ENCODE results near the gene RPS6KB2. TPM values are rescaled to one million over a fixed set of nuclear protein-coding genes. Genes with fewer than 3 reads are reported as not detected.
A peak's percentile ranks its signal among the peaks of the same experiment; 100 is the strongest.

Gene RPS6KB2
- polyA plus RNA-seq, 4 donors, result 39.0 to 88.1 (median 74.3) TPM

DNA sequence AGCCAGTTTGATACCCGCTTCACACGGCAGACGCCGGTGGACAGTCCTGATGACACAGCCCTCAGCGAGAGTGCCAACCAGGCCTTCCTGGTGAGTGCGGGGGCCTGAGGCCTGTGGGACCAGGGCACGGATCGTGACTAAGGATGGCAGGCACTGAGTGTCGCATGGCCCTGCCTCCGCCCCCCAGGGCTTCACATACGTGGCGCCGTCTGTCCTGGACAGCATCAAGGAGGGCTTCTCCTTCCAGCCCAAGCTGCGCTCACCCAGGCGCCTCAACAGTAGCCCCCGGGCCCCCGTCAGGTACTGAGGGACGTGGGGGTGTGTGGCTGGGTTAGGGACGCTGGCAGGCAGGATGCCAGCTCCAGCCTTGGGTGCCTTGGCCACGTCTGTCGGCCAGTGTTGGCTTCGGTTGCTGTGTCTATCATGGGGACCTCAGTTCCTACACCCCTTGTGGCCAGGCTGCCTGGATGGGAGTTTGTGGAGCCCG lies 6.1 kb downstream of the RPS6KB2 start:
- no peaks in the 10 kb centered on the region for H3K27me3 ChIP-seq (ENCODE audit: control insufficient read depth in 3 of 3, insufficient read depth in 3 of 3, low read length in 3 of 3)
- H3K9me3 ChIP-seq (ENCODE audit: control insufficient read depth in 2 of 2, insufficient read depth in 1 of 2, low read depth in 1 of 2, low read length in 1 of 2), result no peaks in the 10 kb centered on the region
- DNase-seq (no peak), FAIRE-seq (no peak)
- H3K27ac ChIP-seq (ENCODE audit: low read depth in 1 of 3, low read length in 2 of 3), result peak overlapping the region in 2 of 3 donors; percentile 6 to 8
- peaks cover 11 to 97% (median 13%) of the 10 kb centered on the region in 3 donors for H3K36me3 ChIP-seq (ENCODE audit: control insufficient read depth in 3 of 3, insufficient read depth in 2 of 3, low read depth in 1 of 3, low read length in 3 of 3)
- 64 to 80% (median 78%) methylated on average over 23 of the region's 23 CpGs for WGBS, 3 donors
- peaks cover under 1 to 5% (median under 1%) of the 10 kb centered on the region in 3 donors for H3K4me1 ChIP-seq (ENCODE audit: control insufficient read depth in 3 of 3, insufficient read depth in 2 of 3, low read depth in 1 of 3, low read length in 2 of 3)
- H3K4me3 ChIP-seq (ENCODE audit: low read depth in 1 of 3, low read length in 3 of 3), result no peak overlapping the region

DNA sequence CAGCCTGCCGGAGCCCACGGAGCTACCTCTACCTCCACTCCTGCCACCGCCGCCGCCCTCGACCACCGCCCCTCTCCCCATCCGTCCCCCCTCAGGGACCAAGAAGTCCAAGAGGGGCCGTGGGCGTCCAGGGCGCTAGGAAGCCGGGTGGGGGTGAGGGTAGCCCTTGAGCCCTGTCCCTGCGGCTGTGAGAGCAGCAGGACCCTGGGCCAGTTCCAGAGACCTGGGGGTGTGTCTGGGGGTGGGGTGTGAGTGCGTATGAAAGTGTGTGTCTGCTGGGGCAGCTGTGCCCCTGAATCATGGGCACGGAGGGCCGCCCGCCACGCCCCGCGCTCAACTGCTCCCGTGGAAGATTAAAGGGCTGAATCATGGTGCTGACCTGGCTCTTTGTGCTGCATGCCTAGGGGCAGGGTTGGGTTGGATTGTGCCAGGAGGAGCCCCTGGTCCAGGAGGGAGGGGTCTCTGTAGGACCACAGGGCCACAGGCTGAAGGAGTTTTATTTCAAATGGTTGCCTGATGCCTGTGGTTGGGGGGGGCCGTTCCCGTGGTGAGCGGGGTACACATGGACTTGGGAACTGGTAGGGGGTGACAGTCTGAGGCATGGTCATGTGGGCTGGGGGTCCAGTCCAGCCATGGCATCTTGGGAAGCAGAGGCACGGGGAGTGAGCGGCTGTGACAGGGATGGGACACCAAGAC lies 6.9 kb downstream of the RPS6KB2 start:
- Histone ChIP-seq H3K27me3 (ENCODE audit: control insufficient read depth in 3 of 3, insufficient read depth in 3 of 3, low read length in 3 of 3) (no peaks in the 10 kb centered on the region), H3K9me3 (ENCODE audit: control insufficient read depth in 2 of 2, insufficient read depth in 1 of 2, low read depth in 1 of 2, low read length in 1 of 2) (no peaks in the 10 kb centered on the region), H3K4me1 (ENCODE audit: control insufficient read depth in 3 of 3, insufficient read depth in 2 of 3, low read depth in 1 of 3, low read length in 2 of 3) (no peaks in the 10 kb centered on the region), H3K4me3 (ENCODE audit: low read depth in 1 of 3, low read length in 3 of 3) (peak overlapping the region in 1 of 3 donors; percentile 58), H3K36me3 (ENCODE audit: control insufficient read depth in 3 of 3, insufficient read depth in 2 of 3, low read depth in 1 of 3, low read length in 3 of 3) (peaks cover 11 to 97% (median 13%) of the 10 kb centered on the region in 3 donors), H3K27ac (ENCODE audit: low read depth in 1 of 3, low read length in 2 of 3) (no peak overlapping the region)
- DNase-seq, result no peak
- WGBS, 3 donors, result 71 to 75% (median 75%) methylated on average over 23 to 26 of the region's 26 CpGs
- FAIRE-seq, result no peak

DNA sequence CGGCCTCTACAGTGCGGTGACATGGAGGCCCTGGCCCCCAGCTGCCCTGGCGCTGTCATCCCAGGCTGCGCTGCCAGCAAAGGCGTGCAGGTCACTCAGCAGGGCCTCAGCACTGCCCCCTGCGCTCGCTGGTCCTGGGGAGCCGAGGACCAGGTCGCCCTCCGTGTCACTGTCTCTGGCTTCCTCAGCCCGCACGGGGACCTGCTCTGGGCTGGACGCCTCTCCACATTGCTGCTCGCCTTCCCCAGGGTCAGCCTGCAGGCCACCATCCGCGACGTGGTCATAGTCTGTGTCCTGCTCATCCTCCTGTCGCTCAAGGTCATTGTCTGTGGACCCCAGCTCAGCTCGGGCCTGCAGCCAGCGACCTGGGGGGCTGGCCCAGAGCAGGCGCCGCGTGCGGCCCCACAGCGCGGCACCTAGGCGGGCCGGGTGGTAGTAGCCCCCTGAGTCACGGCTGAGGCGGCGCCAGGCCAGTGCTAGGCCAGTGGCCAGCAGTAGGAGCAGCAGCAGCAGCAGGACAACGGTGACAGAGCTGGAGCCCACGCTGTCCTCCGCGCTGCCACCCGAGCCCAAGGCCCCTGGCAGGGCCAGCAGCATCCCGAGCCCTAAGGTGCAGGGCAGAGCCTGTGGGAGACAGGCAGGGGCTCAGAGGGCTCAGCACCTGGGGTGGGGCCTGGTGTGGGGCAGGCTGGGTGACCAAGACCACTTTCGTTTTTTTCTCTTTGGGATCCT lies 7.6 kb downstream of the RPS6KB2 start:
- peaks cover 0 to 3% (median 0%) of the 10 kb centered on the region in 3 donors for H3K4me1 ChIP-seq (ENCODE audit: control insufficient read depth in 3 of 3, insufficient read depth in 2 of 3, low read depth in 1 of 3, low read length in 2 of 3)
- DNase-seq, result no peak
- no peak for FAIRE-seq
- H3K27ac ChIP-seq (ENCODE audit: low read depth in 1 of 3, low read length in 2 of 3), result peak overlapping the region in 1 of 3 donors; percentile 32
- 77 to 90% (median 77%) methylated on average over 37 to 38 of the region's 38 CpGs for WGBS, 3 donors
- no peaks in the 10 kb centered on the region for H3K9me3 ChIP-seq (ENCODE audit: control insufficient read depth in 2 of 2, insufficient read depth in 1 of 2, low read depth in 1 of 2, low read length in 1 of 2)
- no peaks in the 10 kb centered on the region for H3K27me3 ChIP-seq (ENCODE audit: control insufficient read depth in 3 of 3, insufficient read depth in 3 of 3, low read length in 3 of 3)
- peaks cover 8 to 97% (median 11%) of the 10 kb centered on the region in 3 donors for H3K36me3 ChIP-seq (ENCODE audit: control insufficient read depth in 3 of 3, insufficient read depth in 2 of 3, low read depth in 1 of 3, low read length in 3 of 3)
- H3K4me3 ChIP-seq (ENCODE audit: low read depth in 1 of 3, low read length in 3 of 3), result peak overlapping the region; percentile 3 to 58 (median 51)

GRCh38 chr11:67436459-67437081 lies 8.3 kb downstream of the RPS6KB2 start:
- no peaks in the 10 kb centered on the region for H3K27me3 ChIP-seq (ENCODE audit: control insufficient read depth in 3 of 3, insufficient read depth in 3 of 3, low read length in 3 of 3)
- H3K4me1 ChIP-seq (ENCODE audit: control insufficient read depth in 3 of 3, insufficient read depth in 2 of 3, low read depth in 1 of 3, low read length in 2 of 3), result peaks cover 0 to 3% (median 0%) of the 10 kb centered on the region in 3 donors
- H3K27ac ChIP-seq (ENCODE audit: low read depth in 1 of 3, low read length in 2 of 3), result peak overlapping the region in 1 of 3 donors; percentile 55
- no peaks in the 10 kb centered on the region for H3K9me3 ChIP-seq (ENCODE audit: control insufficient read depth in 2 of 2, insufficient read depth in 1 of 2, low read depth in 1 of 2, low read length in 1 of 2)
- WGBS, 3 donors, result 43 to 62% (median 43%) methylated on average over 6 of the region's 6 CpGs
- DNase-seq, result peak in 1 of 2 donors; percentile 46
- peak overlapping the region; percentile 3 to 58 (median 51) for H3K4me3 ChIP-seq (ENCODE audit: low read depth in 1 of 3, low read length in 3 of 3)
- FAIRE-seq, result no peak
- H3K36me3 ChIP-seq (ENCODE audit: control insufficient read depth in 3 of 3, insufficient read depth in 2 of 3, low read depth in 1 of 3, low read length in 3 of 3), result peaks cover 8 to 97% (median 11%) of the 10 kb centered on the region in 3 donors

- Histone ChIP-seq H3K9me3 (ENCODE audit: control insufficient read depth in 2 of 2, insufficient read depth in 1 of 2, low read depth in 1 of 2, low read length in 1 of 2) (no peaks in the 10 kb centered on the region), H3K27ac (ENCODE audit: low read depth in 1 of 3, low read length in 2 of 3) (peak within 1 kb of the TSS in 2 of 3 donors; percentile 73 to 87), H3K36me3 (ENCODE audit: control insufficient read depth in 3 of 3, insufficient read depth in 2 of 3, low read depth in 1 of 3, low read length in 3 of 3) (peaks cover 2 to 97% (median 11%) of the 10 kb centered on the region in 3 donors), H3K4me1 (ENCODE audit: control insufficient read depth in 3 of 3, insufficient read depth in 2 of 3, low read depth in 1 of 3, low read length in 2 of 3) (peaks cover 0 to 3% (median 3%) of the 10 kb centered on the region in 3 donors), H3K4me3 (ENCODE audit: low read depth in 1 of 3, low read length in 3 of 3) (peak within 1 kb of the TSS; percentile 11 to 58 (median 53)), H3K27me3 (ENCODE audit: control insufficient read depth in 3 of 3, insufficient read depth in 3 of 3, low read length in 3 of 3) (no peaks in the 10 kb centered on the region)
- FAIRE-seq, result no peak
- DNase-seq, result peak in 1 of 2 donors; percentile 53
- 61 to 79% (median 71%) methylated on average over 18 to 26 of the region's 26 CpGs for WGBS, 3 donors
Observed at GRCh38 chr11:67437082-67437808, 9.0 kb downstream of the RPS6KB2 start, which contains the start of gene PTPRCAP. TSS of gene PTPRCAP (minus strand) at chr11:67437682. CDS start at chr11:67437619, 63 bp downstream.

GRCh38 chr11:67437809-67438157 lies 9.5 kb downstream of the RPS6KB2 start:
- no peaks in the 10 kb centered on the region for H3K9me3 ChIP-seq (ENCODE audit: control insufficient read depth in 2 of 2, insufficient read depth in 1 of 2, low read depth in 1 of 2, low read length in 1 of 2)
- peak overlapping the region in 2 of 3 donors; percentile 73 to 87 for H3K27ac ChIP-seq (ENCODE audit: low read depth in 1 of 3, low read length in 2 of 3)
- no peak for DNase-seq
- no peak for FAIRE-seq
- H3K4me3 ChIP-seq (ENCODE audit: low read depth in 1 of 3, low read length in 3 of 3), result peak overlapping the region; percentile 11 to 58 (median 53)
- H3K27me3 ChIP-seq (ENCODE audit: control insufficient read depth in 3 of 3, insufficient read depth in 3 of 3, low read length in 3 of 3), result no peaks in the 10 kb centered on the region
- H3K36me3 ChIP-seq (ENCODE audit: control insufficient read depth in 3 of 3, insufficient read depth in 2 of 3, low read depth in 1 of 3, low read length in 3 of 3), result peaks cover 0 to 94% (median 8%) of the 10 kb centered on the region in 3 donors
- WGBS, 3 donors, result 55 to 78% (median 57%) methylated on average over 3 of the region's 3 CpGs
- peaks cover 0 to 8% (median 3%) of the 10 kb centered on the region in 3 donors for H3K4me1 ChIP-seq (ENCODE audit: control insufficient read depth in 3 of 3, insufficient read depth in 2 of 3, low read depth in 1 of 3, low read length in 2 of 3)

DNA sequence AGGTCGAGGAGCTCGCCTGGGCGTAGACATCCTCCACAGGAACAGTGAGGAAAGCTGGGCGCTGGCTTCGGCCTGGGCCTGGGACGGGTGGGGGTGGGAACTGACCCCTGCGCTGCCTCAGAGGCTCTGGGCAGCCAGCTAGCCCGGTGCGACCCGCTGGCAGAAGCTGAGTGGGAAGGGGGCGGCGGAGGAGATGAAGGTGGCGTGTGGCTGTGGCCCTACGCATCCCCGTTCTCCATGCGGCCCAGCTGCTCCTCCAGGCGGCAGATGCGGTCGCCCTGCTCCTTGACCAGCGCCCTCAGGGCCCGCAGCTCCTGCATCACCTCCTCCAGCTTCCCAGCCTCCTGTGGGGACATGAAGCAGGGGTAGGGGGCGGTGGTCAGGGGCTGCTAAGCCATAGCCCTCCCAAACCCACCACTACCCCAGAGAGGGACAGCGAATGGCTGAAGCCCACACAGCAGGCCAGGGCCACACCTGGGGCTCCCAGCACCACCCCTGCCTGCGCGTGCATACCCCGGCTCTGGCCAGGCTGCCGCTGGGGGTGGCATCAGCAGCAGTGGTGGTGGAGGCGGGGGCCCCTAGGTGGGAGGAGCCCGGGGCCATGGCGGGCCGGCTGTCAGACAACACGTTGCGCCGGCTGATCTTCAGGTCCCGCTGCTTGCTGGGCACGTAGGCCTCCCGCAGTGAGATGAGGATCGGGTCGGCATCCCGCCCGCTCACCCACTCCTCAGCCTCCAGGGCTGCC lies 10.0 kb downstream of the RPS6KB2 start:
- Histone ChIP-seq H3K27me3 (ENCODE audit: control insufficient read depth in 3 of 3, insufficient read depth in 3 of 3, low read length in 3 of 3) (no peaks in the 10 kb centered on the region), H3K27ac (ENCODE audit: low read depth in 1 of 3, low read length in 2 of 3) (peak overlapping the region in 2 of 3 donors; percentile 13 to 87), H3K36me3 (ENCODE audit: control insufficient read depth in 3 of 3, insufficient read depth in 2 of 3, low read depth in 1 of 3, low read length in 3 of 3) (peaks cover 0 to 90% (median 8%) of the 10 kb centered on the region in 3 donors), H3K9me3 (ENCODE audit: control insufficient read depth in 2 of 2, insufficient read depth in 1 of 2, low read depth in 1 of 2, low read length in 1 of 2) (no peaks in the 10 kb centered on the region), H3K4me1 (ENCODE audit: control insufficient read depth in 3 of 3, insufficient read depth in 2 of 3, low read depth in 1 of 3, low read length in 2 of 3) (peaks cover 0 to 9% (median 3%) of the 10 kb centered on the region in 3 donors), H3K4me3 (ENCODE audit: low read depth in 1 of 3, low read length in 3 of 3) (peak overlapping the region in 1 of 3 donors; percentile 58)
- DNase-seq (peak in 1 of 2 donors; percentile 31), FAIRE-seq (no peak)
- 68 to 79% (median 70%) methylated on average over 31 to 41 of the region's 41 CpGs for WGBS, 3 donors

Measured in small intestine (tissue), 7 donors.